Endodermal cell (in vitro differentiated cells): Measurements from ENCODE around the gene ZCCHC14. TPM values are rescaled to one million over a fixed set of nuclear protein-coding genes. Genes with fewer than 3 reads are reported as not detected.
"Not testable (repeated sequence)": the region's sequence is repeated elsewhere in the genome, so short reads cannot be mapped to it uniquely, and the experiment has no call there.

ENCODE experiments used
- DNase-seq: peaks from one replicate; pipeline ENCODE4 v3.0.0-alpha.2; 2017
- H3K27ac ChIP-seq: 2 replicates; pipeline ENCODE4 v1.5.1; 2013; ENCODE audit warnings: mild to moderate bottlenecking, low read depth, low read length, moderate library complexity
- H3K27me3 ChIP-seq: 2 replicates; pipeline ENCODE4 v1.6.1; 2013; ENCODE audit warnings: mild to moderate bottlenecking, low read length, moderate library complexity; ENCODE audit not compliant: insufficient read depth, control insufficient read depth, poor library complexity, severe bottlenecking
- H3K36me3 ChIP-seq: 2 replicates; pipeline ENCODE4 v1.7.0; 2013; ENCODE audit warnings: mild to moderate bottlenecking, low read length, moderate library complexity; ENCODE audit not compliant: control insufficient read depth, insufficient read depth
- H3K4me1 ChIP-seq: one replicate; pipeline ENCODE4 v1.7.0; 2013; ENCODE audit warnings: low read length; ENCODE audit not compliant: control insufficient read depth, insufficient read depth
- H3K4me3 ChIP-seq: 2 replicates; pipeline ENCODE4 v1.5.1; 2013; ENCODE audit warnings: mild to moderate bottlenecking, low read length, moderate library complexity
- H3K9ac ChIP-seq: 2 replicates; pipeline ENCODE4 v1.6.1; 2013; ENCODE audit warnings: mild to moderate bottlenecking, low read length, moderate library complexity; ENCODE audit not compliant: poor library complexity, severe bottlenecking; ENCODE audit errors: extremely low read depth
- H3K9me3 ChIP-seq: 2 replicates; pipeline ENCODE4 v1.6.1; 2013; ENCODE audit warnings: mild to moderate bottlenecking, low read length, moderate library complexity; ENCODE audit not compliant: control insufficient read depth
- H3K27ac Mint-ChIP-seq: 2 replicates; pipeline ENCODE4 v1.8.0; 2020; ENCODE audit warnings: mixed read lengths
- H3K27me3 Mint-ChIP-seq: 2 replicates; pipeline ENCODE4 v1.8.0; 2021; ENCODE audit warnings: mild to moderate bottlenecking, mixed read lengths; ENCODE audit not compliant: insufficient read depth
- H3K36me3 Mint-ChIP-seq: 2 replicates; pipeline ENCODE4 v1.8.0; 2020; ENCODE audit warnings: low read depth, mixed read lengths
- H3K4me1 Mint-ChIP-seq: 2 replicates; pipeline ENCODE4 v1.8.0; 2020; ENCODE audit warnings: mixed read lengths
- H3K4me3 Mint-ChIP-seq: 2 replicates; pipeline ENCODE4 v1.8.0; 2020; ENCODE audit warnings: mild to moderate bottlenecking, moderate library complexity, mixed read lengths
- H3K9me3 Mint-ChIP-seq: 2 replicates; pipeline ENCODE4 v1.8.0; 2020; ENCODE audit warnings: mild to moderate bottlenecking, mixed read lengths
- CTCF ChIP-seq: fragments of 200-600 bp; sonication (generic); conservative IDR thresholded peaks from 2 replicates; pipeline ENCODE4 v1.5.0; 2021; ENCODE audit warnings: antibody characterized with exemption, mild to moderate bottlenecking
- WGBS, 2 experiments: methylation state at CpG; one replicate each; pipeline versions ENCODE4 v1.1.5 to v1.1.7; 2013; ENCODE audit warnings: missing lambda C conversion rate in 2 of 2, mixed read lengths in 1 of 2; ENCODE audit not compliant: insufficient coverage in 1 of 2, insufficient read length in 1 of 2; 5-methylcytosine and 5-hydroxymethylcytosine counted together
- total RNA-seq, 2 donors: library from RNA; stranded (reverse); fragmentation: NEBNext Ultra II Directional in 1 of 2; extraction: Animal tissue kit (Norgen Biotek cat#: 25700) in 1 of 2; gene quantifications; 2 replicates in 1 of 2; 3 replicates in 1 of 2; pipeline ENCODE4 v1.2.1, GENCODE V29; 2021

ZCCHC14 gene
- total RNA-seq, 2 donors from 2014 or later: 27.3 to 33.7 TPM

- H3K4me3 ChIP-seq: no peak overlapping the region
- no peaks in the 10 kb centered on the region for H3K36me3 ChIP-seq
- no peaks in the 10 kb centered on the region for H3K9me3 ChIP-seq
- no peaks in the 10 kb centered on the region for H3K9me3 Mint-ChIP-seq
- H3K4me1 ChIP-seq: no peaks in the 10 kb centered on the region
- no peaks in the 10 kb centered on the region for H3K36me3 Mint-ChIP-seq
- 69 to 78% methylated on average over 8 to 9 of the region's 9 CpGs for WGBS, 2 experiments
- H3K27ac Mint-ChIP-seq: no peak overlapping the region
- no peak overlapping the region for H3K4me3 Mint-ChIP-seq
- H3K27me3 Mint-ChIP-seq: no peaks in the 10 kb centered on the region
- H3K27me3 ChIP-seq: no peaks in the 10 kb centered on the region
- H3K27ac ChIP-seq: no peak overlapping the region
- peaks cover 3% of the 10 kb centered on the region for H3K4me1 Mint-ChIP-seq
- no peak for TF ChIP-seq CTCF
- DNase-seq: no peak
- H3K9ac ChIP-seq: no peak overlapping the region
These were observed 5.7 kb upstream of the ZCCHC14 start for GRCh38 chr16:87498324-87499188.

- not testable (repeated sequence) for H3K4me1 Mint-ChIP-seq, H3K27ac ChIP-seq, H3K36me3 ChIP-seq, H3K27me3 Mint-ChIP-seq, H3K27ac Mint-ChIP-seq, H3K27me3 ChIP-seq, H3K4me3 ChIP-seq, H3K4me1 ChIP-seq, H3K36me3 Mint-ChIP-seq, H3K9ac ChIP-seq, H3K4me3 Mint-ChIP-seq, H3K9me3 Mint-ChIP-seq, DNase-seq, H3K9me3 ChIP-seq
- WGBS, 2 experiments: 90 to 93% methylated on average over 4 to 12 of the region's 12 CpGs
These were observed 5.0 kb upstream of the ZCCHC14 start for GRCh38 chr16:87497767-87498290.

GRCh38 chr16:87497023-87497766 lies 4.4 kb upstream of the ZCCHC14 start:
- 90 to 94% methylated on average over 8 to 18 of the region's 18 CpGs for WGBS, 2 experiments
- H3K27ac ChIP-seq, H3K9ac ChIP-seq, H3K27ac Mint-ChIP-seq, H3K9me3 Mint-ChIP-seq, H3K36me3 Mint-ChIP-seq, H3K9me3 ChIP-seq, H3K27me3 Mint-ChIP-seq, H3K4me3 Mint-ChIP-seq, H3K4me1 Mint-ChIP-seq, H3K4me1 ChIP-seq, H3K36me3 ChIP-seq, H3K27me3 ChIP-seq, DNase-seq, H3K4me3 ChIP-seq: not testable (repeated sequence)

GRCh38 chr16:87496447-87496801 lies 3.6 kb upstream of the ZCCHC14 start:
- H3K27ac ChIP-seq: no peak overlapping the region
- DNase-seq: no peak
- H3K4me3 Mint-ChIP-seq: no peak overlapping the region
- H3K36me3 Mint-ChIP-seq: no peaks in the 10 kb centered on the region
- no peaks in the 10 kb centered on the region for H3K27me3 Mint-ChIP-seq
- no peaks in the 10 kb centered on the region for H3K36me3 ChIP-seq
- no peaks in the 10 kb centered on the region for H3K4me1 ChIP-seq
- peaks cover 4% of the 10 kb centered on the region for H3K4me1 Mint-ChIP-seq
- no peaks in the 10 kb centered on the region for H3K27me3 ChIP-seq
- H3K9me3 Mint-ChIP-seq: no peaks in the 10 kb centered on the region
- no peak overlapping the region for H3K4me3 ChIP-seq
- no peak overlapping the region for H3K27ac Mint-ChIP-seq
- no peak for TF ChIP-seq CTCF
- no peaks in the 10 kb centered on the region for H3K9me3 ChIP-seq
- 93% methylated on average over 2 of the region's 2 CpGs; no CpG with 5 or more reads in 1 of the 2 experiments for WGBS, 2 experiments
- H3K9ac ChIP-seq: no peak overlapping the region
